K562 (cell line): Measurements from ENCODE around the gene SLC25A21. TPM values are rescaled to one million over a fixed set of nuclear protein-coding genes. Genes with fewer than 3 reads are reported as not detected.
A peak's percentile ranks its signal among the peaks of the same experiment; 100 is the strongest.

Experiments used
- ATAC-seq: fragments of 200-7000 bp; cut with Tn5 transposase; 3 replicates; pipeline ENCODE4 v1.9.1; 2020; ENCODE audit warnings: moderate library complexity
- BruUV-seq: library from RNA; stranded (reverse); fragments of 400-500 nt; replicated peaks from 2 replicates; lab custom pipeline; 2021; lab: Mats Ljungman, UMichigan
- CTCF ChIA-PET: fragments of 300-600 bp; formaldehyde crosslinking; extraction: SDS; loops from one replicate; lab custom pipeline; 2021; ENCODE audit warnings: low intra/inter-chr PET ratio; lab: Yijun Ruan, JAX
- POLR2A ChIA-PET: fragments of 300-600, 350-650 bp; sonication (Branson Sonifier 250); formaldehyde crosslinking; extraction: SDS; loops from one replicate; lab custom pipeline; 2021; ENCODE audit warnings: antibody characterized with exemption, inconsistent platforms; lab: Yijun Ruan, JAX
- DNase-seq, 4 experiments: peaks; one replicate each; pipeline versions ENCODE4 v3.0.0 to v3.0.0-alpha.2; 2011 to 2018; ENCODE audit warnings: low spot score in 3 of 4, mixed read lengths in 3 of 4; ENCODE audit errors: extremely low read depth in 1 of 4
- FAIRE-seq: peaks from 2 replicates; lab custom pipeline; 2011; peaks lifted over from hg19 to GRCh38; lab: Jason Lieb, UNC
- H2AFZ ChIP-seq: 2 replicates; pipeline ENCODE4 v1.6.0; 2011; ENCODE audit warnings: low read depth, low read length, control low read depth, inconsistent platforms
- H3K27ac ChIP-seq: fragments of 200-600 bp; 3 replicates; pipeline ENCODE4 v1.8.0; 2011; ENCODE audit warnings: low read depth, mild to moderate bottlenecking, control low read depth, inconsistent platforms, low read length, moderate library complexity, mixed read lengths; ENCODE audit errors: extremely low read depth
- H3K27me3 ChIP-seq, 2 experiments: fragments of 300-600 bp in 1 of 2; 2 replicates in 1 of 2; 3 replicates in 1 of 2; pipeline versions ENCODE4 v1.6.0 to v1.8.0; 2011; ENCODE audit warnings: inconsistent platforms in 2 of 2, low read length in 2 of 2, mild to moderate bottlenecking in 1 of 2, mixed read lengths in 1 of 2, moderate library complexity in 1 of 2; ENCODE audit not compliant: control insufficient read depth in 2 of 2, insufficient read depth in 2 of 2
- H3K36me3 ChIP-seq: fragments of 300-600 bp; 3 replicates; pipeline ENCODE4 v1.8.0; 2011; ENCODE audit warnings: mild to moderate bottlenecking, low read length, inconsistent platforms; ENCODE audit not compliant: control insufficient read depth, insufficient read depth
- H3K4me1 ChIP-seq, 2 experiments: fragments of 200-600 bp in 1 of 2; replicated peaks in 1 of 2; 2 replicates in 1 of 2; 3 replicates in 1 of 2; pipeline versions ENCODE4 v1.5.1 to v1.8.0; 2011; ENCODE audit warnings: inconsistent platforms in 2 of 2, low read length in 2 of 2, mild to moderate bottlenecking in 1 of 2, mixed read lengths in 1 of 2, moderate library complexity in 1 of 2; ENCODE audit not compliant: control insufficient read depth in 2 of 2, insufficient read depth in 2 of 2
- H3K4me2 ChIP-seq: 2 replicates; pipeline ENCODE4 v1.6.1; 2011; ENCODE audit warnings: low read length, control low read depth, inconsistent platforms, mixed read lengths; ENCODE audit not compliant: insufficient read depth
- H3K4me3 ChIP-seq: fragments of 200-600 bp; sonication (generic), shearing (Covaris generic); 2 replicates; pipeline ENCODE4 v1.5.1; 2016; ENCODE audit warnings: control low read depth, inconsistent platforms
- H3K79me2 ChIP-seq: fragments of 200-600 bp; 3 replicates; pipeline ENCODE4 v1.8.0; 2011; ENCODE audit warnings: low read length, inconsistent platforms; ENCODE audit not compliant: control insufficient read depth, insufficient read depth
- H3K9ac ChIP-seq, 2 experiments: 2 replicates each; pipeline versions ENCODE4 v1.6.0 to v1.6.1; 2011; ENCODE audit warnings: low read depth in 2 of 2, low read length in 2 of 2, control low read depth in 1 of 2, inconsistent platforms in 1 of 2, mild to moderate bottlenecking in 1 of 2, mixed read lengths in 1 of 2; ENCODE audit not compliant: insufficient read depth in 1 of 2
- H3K9me1 ChIP-seq: one replicate; pipeline ENCODE4 v1.6.0; 2011; ENCODE audit warnings: inconsistent platforms, mild to moderate bottlenecking, low read length, moderate library complexity; ENCODE audit not compliant: control insufficient read depth, insufficient read depth
- H3K9me3 ChIP-seq: replicated peaks from 2 replicates; pipeline ENCODE4 v1.5.1; 2011; ENCODE audit warnings: low read depth, low read length, inconsistent platforms; ENCODE audit not compliant: control insufficient read depth, insufficient read depth
- H4K20me1 ChIP-seq: replicated peaks from 2 replicates; pipeline ENCODE4 v1.6.1; 2011; ENCODE audit warnings: low read length, inconsistent platforms, mixed read lengths; ENCODE audit not compliant: control insufficient read depth, insufficient read depth
- CBX1 ChIP-seq: sonication (generic); IDR thresholded peaks from 2 replicates; pipeline ENCODE4 v1.6.1; 2016; ENCODE audit warnings: antibody characterized with exemption, low read depth, mild to moderate bottlenecking
- CHD1 ChIP-seq: fragments of 200-600 bp; sonication (generic); IDR thresholded peaks from one replicate; pipeline ENCODE4 v1.6.1; 2012; ENCODE audit warnings: mild to moderate bottlenecking, moderate library complexity, low read length, inconsistent platforms
- CREBBP ChIP-seq: IDR thresholded peaks from one replicate; pipeline ENCODE4 v1.6.1; 2012; ENCODE audit warnings: low read depth, mild to moderate bottlenecking, control low read depth, inconsistent platforms, low read length
- EP400 ChIP-seq: fragments of 450-650 bp; IDR thresholded peaks from 2 replicates; pipeline ENCODE4 v1.6.1; 2017; ENCODE audit warnings: antibody characterized with exemption, mild to moderate bottlenecking, moderate library complexity
- ETS1 ChIP-seq: conservative IDR thresholded peaks from 2 replicates; pipeline ENCODE4 v1.6.1; 2011; ENCODE audit warnings: low read depth, mild to moderate bottlenecking, low read length; ENCODE audit not compliant: control insufficient read depth
- FOXA3 ChIP-seq, 2 experiments: fragments of 450-650 bp in 1 of 2; sonication (generic) in 1 of 2; formaldehyde crosslinking; IDR thresholded peaks in 1 of 2; conservative IDR thresholded peaks in 1 of 2; 2 replicates each; pipeline versions ENCODE4 v1.4.0 to v1.8.0; 2020 to 2022; ENCODE audit warnings: mild to moderate bottlenecking in 2 of 2, missing genetic modification reagents in 1 of 2
- GMEB1 ChIP-seq: fragments of 250-450 bp; sonication (Bioruptor Pico); IDR thresholded peaks from 2 replicates; pipeline ENCODE4 v1.4.0; 2020; ENCODE audit warnings: mild to moderate bottlenecking
- KDM1A ChIP-seq, 2 experiments: fragments of 450-650 bp; IDR thresholded peaks; 2 replicates each; pipeline ENCODE4 v1.6.1; 2016; ENCODE audit warnings: mild to moderate bottlenecking in 2 of 2
- MTA2 ChIP-seq: fragments of 450-650 bp; IDR thresholded peaks from 2 replicates; pipeline ENCODE4 v1.6.1; 2016; ENCODE audit warnings: low read depth
- NCOA2 ChIP-seq, 2 experiments: fragments of 450-650 bp; IDR thresholded peaks; 2 replicates each; pipeline ENCODE4 v1.6.1; 2018; ENCODE audit warnings: mild to moderate bottlenecking in 2 of 2, moderate library complexity in 1 of 2; ENCODE audit not compliant: partially characterized antibody in 2 of 2
- NFRKB ChIP-seq: fragments of 450-650 bp; IDR thresholded peaks from 2 replicates; pipeline ENCODE4 v1.6.1; 2016; ENCODE audit warnings: low read depth
- NR4A1 ChIP-seq, 2 experiments: fragments of 250-450 bp in 1 of 2; fragments of 450-650 bp in 1 of 2; sonication (Bioruptor Pico) in 1 of 2; IDR thresholded peaks; 2 replicates each; pipeline versions ENCODE4 v1.4.0 to v1.6.1; 2016 to 2020; ENCODE audit warnings: mild to moderate bottlenecking in 2 of 2, missing compliant biosample characterization in 1 of 2, missing genetic modification characterization in 1 of 2, moderate library complexity in 1 of 2
- PHF21A ChIP-seq: fragments of 450-650 bp; IDR thresholded peaks from 2 replicates; pipeline ENCODE4 v1.6.1; 2017; ENCODE audit warnings: low read depth, borderline replicate concordance
- PTBP1 ChIP-seq: fragments of 200-400 bp; formaldehyde crosslinking; IDR thresholded peaks from 2 replicates; pipeline ENCODE4 v1.6.1; 2017; ENCODE audit warnings: low read depth, low read length
- THRB ChIP-seq: fragments of 450-650 bp; formaldehyde crosslinking; conservative IDR thresholded peaks from 2 replicates; pipeline ENCODE4 v1.4.0; 2022; ENCODE audit warnings: mild to moderate bottlenecking, missing genetic modification characterization
- YBX1 ChIP-seq: fragments of 450-650 bp; IDR thresholded peaks from 2 replicates; pipeline ENCODE4 v1.7.1; 2016; ENCODE audit warnings: mild to moderate bottlenecking
- YY1 ChIP-seq, 3 experiments: IDR thresholded peaks; 2 replicates each; pipeline ENCODE4 v1.6.1; 2011; ENCODE audit warnings: low read length in 2 of 3, mild to moderate bottlenecking in 2 of 3, moderate library complexity in 2 of 3, borderline replicate concordance in 1 of 3, control low read depth in 1 of 3, low read depth in 1 of 3; ENCODE audit not compliant: insufficient read depth in 3 of 3, insufficient replicate concordance in 2 of 3, control insufficient read depth in 1 of 3, insufficient read length in 1 of 3; ENCODE audit errors: extremely low read depth in 1 of 3
- ZFP36 ChIP-seq: fragments of 150-350 bp; IDR thresholded peaks from 2 replicates; pipeline ENCODE4 v1.6.1; 2018; ENCODE audit warnings: low read length, low read depth; ENCODE audit not compliant: partially characterized antibody
- WGBS: fragments of 100-300 bp; shearing (Covaris generic); methylation state at CpG from one replicate; pipeline ENCODE4 v1.1.6; 2016; ENCODE audit warnings: low coverage, mixed read lengths; ENCODE audit not compliant: insufficient coverage; ENCODE audit errors: missing lambda C conversion rate; 5-methylcytosine and 5-hydroxymethylcytosine counted together
- in situ Hi-C: fragments of 300-500 bp; cut with MboI; formaldehyde crosslinking; loops from 4 replicates; pipeline ENCODE4 v1.15.0; 2018; ENCODE audit warnings: inconsistent platforms, mixed read lengths
- intact Hi-C: fragments of 100-400 bp; cut with micrococcal nuclease; formaldehyde crosslinking; loops from 2 replicates; pipeline ENCODE4 v1.14.2; 2022
- polyA plus RNA-seq, 8 experiments: library from polyadenylated mRNA; depleted of rRNA in 4 of 8; stranded (reverse) in 5 of 8; unstranded in 3 of 8; fragments of >200 nt; fragmentation: Nextera tagmentation in 2 of 8; fragmentation: Illumina TruSeq in 1 of 8; extraction: Ambion mirVana in 2 of 8; extraction: Trizol in 1 of 8; gene quantifications; 2 replicates each; pipeline versions ENCODE4 v1.2.1 to v1.2.3, GENCODE V29; 2011 to 2014; ENCODE audit warnings: inconsistent platforms in 1 of 8, missing spikeins in 1 of 8
- total RNA-seq, 7 experiments: library from RNA; depleted of rRNA in 6 of 7; stranded (reverse); fragments of >200 nt in 6 of 7; fragmentation: Illumina TruSeq in 2 of 7; extraction: Trizol in 2 of 7; gene quantifications; 2 replicates each; pipeline versions ENCODE4 v1.2.1 to v1.2.3, GENCODE V29; 2011 to 2021; ENCODE audit warnings: low replicate concordance in 1 of 7

The SLC25A21 gene
- total and polyA plus RNA-seq, 9 of the 15 experiments (the other 6 are each of a cell fraction or from before 2014, with no cell fraction given), result 15.2 to 46.7 (median 28.7) TPM

- no TSS peak for BruUV-seq
- CTCF ChIA-PET, result no interaction called here
- no peak overlapping the region for H3K4me3 ChIP-seq
- H3K27ac ChIP-seq, result peak overlapping the region; percentile 55; the same call in 2 of the 3 replicates
- intact Hi-C loops (no loop called here), in situ Hi-C loops (no loop called here)
- peaks cover 0 to 29% of the 10 kb centered on the region in 2 experiments; a peak in 2 of 5 replicates for H3K4me1 ChIP-seq
- no peaks in the 10 kb centered on the region; the same call in 1 of the 2 replicates for H3K9me3 ChIP-seq
- peak overlapping the region; percentile 56 for H2AFZ ChIP-seq
- H3K9ac ChIP-seq, result 0 out of 4 replicates have a peak overlapping the region, but pooled peaks of 1 of the 2 experiments have one; percentile 23
- H3K36me3 ChIP-seq, result no peaks in the 10 kb centered on the region
- H3K79me2 ChIP-seq, result peaks cover 43% of the 10 kb centered on the region
- peak; percentile 82 for FAIRE-seq
- POLR2A ChIA-PET, result no interaction called here
- no peaks in the 10 kb centered on the region for H4K20me1 ChIP-seq
- WGBS, result 3% methylated on average over 5 of the region's 5 CpGs
- H3K9me1 ChIP-seq, result no peaks in the 10 kb centered on the region
- H3K4me2 ChIP-seq, result peak overlapping the region; percentile 71
- ATAC-seq, result peak; percentile 96
- peak; percentile 17 to 80 (median 44) for DNase-seq
- H3K27me3 ChIP-seq, result no peaks in the 10 kb centered on the region
- TF ChIP-seq NFRKB (no peak), CREBBP (no peak), THRB (CRISPR knock-in tag) (no peak), CHD1 (no peak), YY1 (IDR thresholded peaks at IDR 0.05; ENCODE audit: borderline replicate concordance in 1 of 3, control insufficient read depth in 1 of 3, extremely low read depth in 1 of 3, insufficient read depth in 3 of 3, insufficient read length in 1 of 3, insufficient replicate concordance in 2 of 3, low read depth in 1 of 3, low read length in 2 of 3) (no peak), ZFP36 (no peak), KDM1A (IDR thresholded peaks at IDR 0.05) (peak; percentile 38 to 59; a peak in 2 of 4 replicates), NR4A1 (CRISPR knock-in tag; IDR thresholded peaks at IDR 0.05) (no peak), NR4A1 (tag; IDR thresholded peaks at IDR 0.05) (no peak), PHF21A (no peak), FOXA3 (CRISPR knock-in tag; conservative IDR thresholded peaks at IDR 0.05 in 1 of 2, IDR thresholded peaks at IDR 0.05 in 1 of 2) (peak in 1 of 2 experiments; percentile 33; a peak in 1 of 4 replicates), NCOA2 (IDR thresholded peaks at IDR 0.05; ENCODE audit: partially characterized antibody in 2 of 2) (no peak), YBX1 (no peak), MTA2 (peak; percentile 49), GMEB1 (CRISPR knock-in tag) (no peak), EP400 (peak; percentile 23; the same call in 1 of the 2 replicates), ETS1 (no peak), CBX1 (no peak), PTBP1 (no peak)
These were observed 88.8 kb downstream of the SLC25A21 start for GRCh38 chr14:37083599-37083998.
